HG03571 (cell line): ENCODE data around the gene HAPLN3.
"Not testable (repeated sequence)": the region's sequence is repeated elsewhere in the genome, so short reads cannot be mapped to it uniquely, and the experiment has no call there.

Experiments used
- ATAC-seq: cut with Tn5 transposase; IDR thresholded peaks from one replicate; pipeline ENCODE4 v1.9.1; 2021; ENCODE audit not compliant: unreplicated experiment

Gene HAPLN3, protein sequence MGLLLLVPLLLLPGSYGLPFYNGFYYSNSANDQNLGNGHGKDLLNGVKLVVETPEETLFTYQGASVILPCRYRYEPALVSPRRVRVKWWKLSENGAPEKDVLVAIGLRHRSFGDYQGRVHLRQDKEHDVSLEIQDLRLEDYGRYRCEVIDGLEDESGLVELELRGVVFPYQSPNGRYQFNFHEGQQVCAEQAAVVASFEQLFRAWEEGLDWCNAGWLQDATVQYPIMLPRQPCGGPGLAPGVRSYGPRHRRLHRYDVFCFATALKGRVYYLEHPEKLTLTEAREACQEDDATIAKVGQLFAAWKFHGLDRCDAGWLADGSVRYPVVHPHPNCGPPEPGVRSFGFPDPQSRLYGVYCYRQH

DNA sequence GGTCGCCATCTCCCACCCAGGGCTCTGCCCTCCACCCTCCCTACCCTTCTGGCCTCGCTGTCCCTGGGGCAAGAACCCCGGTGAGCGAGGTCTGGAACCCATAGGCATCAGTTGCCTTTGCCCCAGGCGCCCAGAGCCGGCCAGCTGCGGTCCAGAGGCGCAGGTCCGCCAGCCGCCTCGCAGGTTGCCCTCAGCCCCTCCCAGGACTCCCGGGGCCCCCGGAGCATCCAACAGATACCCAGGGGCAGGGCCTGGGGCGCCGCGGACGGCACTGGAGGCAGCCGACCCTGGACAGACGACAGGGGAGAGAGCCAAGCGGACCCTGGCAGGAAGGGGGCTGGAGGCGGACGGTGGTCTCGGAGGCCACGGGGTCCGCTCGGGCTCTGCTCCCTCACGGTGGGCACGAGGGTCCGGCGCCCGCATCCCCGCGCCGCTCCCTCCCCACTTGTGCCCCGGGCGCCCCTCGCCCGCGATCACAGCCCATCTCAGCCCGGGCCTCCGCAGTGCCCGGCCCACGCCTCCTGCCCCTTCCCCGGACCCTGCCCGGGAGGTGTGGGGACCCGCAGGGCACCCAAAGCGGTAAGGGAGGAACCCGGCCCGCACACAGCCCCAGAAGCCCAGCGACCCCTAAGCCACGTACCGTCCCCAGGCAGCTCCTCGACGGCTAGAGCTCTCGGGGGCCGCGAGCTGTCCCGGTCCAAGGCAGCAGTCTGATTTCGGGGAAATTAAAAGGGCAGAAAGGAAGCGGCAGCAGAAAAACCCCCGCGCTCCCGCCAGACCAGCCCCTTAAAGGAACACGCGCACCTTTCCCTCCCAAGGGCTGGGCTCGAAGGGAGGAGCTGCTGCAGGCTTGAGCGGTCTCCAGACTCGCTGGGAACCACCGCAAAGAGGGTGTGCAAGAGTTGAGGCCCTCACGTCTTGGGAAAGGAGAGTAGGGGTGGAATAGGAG, at the start of gene HAPLN3:
TSS of gene HAPLN3 (minus strand) at position 726 of the 949 bp plus-strand sequence. CDS start 8,246 bp downstream, outside the sequence.
- ATAC-seq = no peak

- ATAC-seq = no peak
Measured at GRCh38 chr15:88940110-88940675, 44.8 kb upstream of the HAPLN3 start.

DNA sequence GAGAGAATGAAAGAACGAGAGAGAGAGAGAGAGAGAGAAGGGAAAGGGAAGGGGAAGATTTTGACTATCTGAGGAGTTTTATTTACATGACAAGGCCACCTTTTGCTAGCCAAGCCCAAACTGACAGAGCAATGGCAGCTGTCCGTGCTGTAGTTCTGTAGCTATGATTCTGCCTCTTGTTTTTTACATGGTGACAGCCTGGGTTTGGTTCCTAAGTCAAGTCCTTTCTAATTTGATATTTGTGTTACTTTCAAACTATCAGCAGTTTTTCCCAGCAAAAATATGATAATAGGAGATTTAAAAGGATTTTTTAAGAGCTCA, 44.1 kb upstream of the HAPLN3 start:
- ATAC-seq = no peak

- no peak for ATAC-seq
Measured at GRCh38 chr15:88938802-88939485, 43.6 kb upstream of the HAPLN3 start.

DNA sequence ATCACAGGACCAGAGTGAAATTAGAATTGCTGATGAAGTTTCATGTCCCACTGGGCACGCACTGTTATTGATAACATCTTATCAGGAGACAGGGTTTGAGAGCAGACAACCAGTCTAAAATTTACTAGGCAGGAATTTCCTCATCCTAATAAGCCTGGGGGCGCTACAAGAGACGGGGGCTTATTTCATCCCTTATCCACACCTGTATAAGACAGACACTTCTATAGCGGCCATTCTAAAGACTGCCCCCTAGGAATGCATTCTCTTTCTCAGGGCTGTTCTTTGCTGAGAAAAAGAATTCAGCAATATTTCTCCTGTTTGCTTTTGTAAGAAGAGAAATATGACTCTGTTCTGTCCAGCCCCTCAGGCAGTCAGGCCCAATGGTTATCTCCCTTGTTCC, 39.1 kb upstream of the HAPLN3 start:
- not testable (repeated sequence) for ATAC-seq

- no peak for ATAC-seq
Measured at GRCh38 chr15:88932875-88933330, 37.6 kb upstream of the HAPLN3 start.

GRCh38 chr15:88932271-88932874, 37.0 kb upstream of the HAPLN3 start:
- ATAC-seq = no peak

GRCh38 chr15:88930579-88930978, 35.2 kb upstream of the HAPLN3 start:
- ATAC-seq = no peak

DNA sequence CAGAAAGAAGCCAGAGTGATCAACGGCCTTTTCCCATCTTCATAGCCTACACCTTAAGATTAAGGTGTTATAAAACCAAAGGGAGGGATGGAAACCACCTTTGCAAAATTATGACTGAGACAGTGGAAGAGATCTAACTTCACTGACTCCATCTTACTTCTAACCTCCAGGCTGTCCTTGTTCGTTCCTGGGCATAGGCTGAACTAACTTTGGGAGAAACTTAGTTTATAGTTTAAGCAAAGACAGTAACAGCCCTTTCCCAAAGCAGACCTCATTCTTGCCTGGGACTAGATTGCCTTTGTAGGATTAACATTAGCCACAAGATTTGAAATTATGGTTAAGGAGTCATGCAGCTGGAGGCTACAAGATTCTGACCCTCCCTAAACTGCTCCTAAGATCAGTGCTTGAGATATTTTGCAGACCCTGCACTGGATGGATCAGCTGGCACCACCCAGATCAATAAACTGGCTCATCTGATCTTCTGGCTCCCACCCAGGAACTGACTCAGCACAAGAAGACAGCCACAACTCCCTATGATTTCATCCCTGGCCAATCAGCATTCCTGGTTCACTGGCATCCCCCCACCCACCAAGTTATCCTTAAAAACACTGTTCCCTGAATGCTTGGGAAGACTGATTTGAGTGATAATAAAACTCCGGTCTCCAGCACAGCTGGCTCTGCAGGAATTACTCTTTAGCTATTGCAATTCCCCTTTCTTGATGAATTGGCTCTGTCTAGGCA, 34.2 kb upstream of the HAPLN3 start:
- not testable (repeated sequence) for ATAC-seq

- ATAC-seq = not testable (repeated sequence)
Measured at GRCh38 chr15:88928192-88928591, 32.8 kb upstream of the HAPLN3 start.

DNA sequence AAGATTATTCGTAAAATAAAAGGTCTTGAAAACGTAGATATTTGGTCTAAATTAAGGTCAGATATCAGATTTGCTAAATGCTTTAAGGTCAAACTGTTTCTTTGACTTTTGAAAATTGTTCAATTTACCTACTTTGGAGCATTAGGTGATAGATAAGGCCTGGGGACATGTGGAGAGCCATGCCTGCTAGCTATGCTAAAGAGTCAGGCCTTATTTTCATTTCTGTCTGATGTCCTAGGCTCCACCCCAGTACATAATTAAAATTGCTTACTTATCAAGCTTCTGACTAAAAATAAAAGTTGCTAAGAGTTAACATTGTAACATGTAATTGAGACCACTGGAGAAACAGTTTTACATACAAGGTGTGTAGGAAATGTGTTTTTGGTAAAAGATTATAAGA, 30.3 kb upstream of the HAPLN3 start:
- ATAC-seq = not testable (repeated sequence)

- ATAC-seq = peak; percentile 54
Measured at GRCh38 chr15:88920892-88921435, 25.6 kb upstream of the HAPLN3 start.

- ATAC-seq = no peak
Measured at GRCh38 chr15:88920186-88920891, 25.0 kb upstream of the HAPLN3 start.

GRCh38 chr15:88918738-88919137, 23.4 kb upstream of the HAPLN3 start:
- ATAC-seq = peak; percentile 46

DNA sequence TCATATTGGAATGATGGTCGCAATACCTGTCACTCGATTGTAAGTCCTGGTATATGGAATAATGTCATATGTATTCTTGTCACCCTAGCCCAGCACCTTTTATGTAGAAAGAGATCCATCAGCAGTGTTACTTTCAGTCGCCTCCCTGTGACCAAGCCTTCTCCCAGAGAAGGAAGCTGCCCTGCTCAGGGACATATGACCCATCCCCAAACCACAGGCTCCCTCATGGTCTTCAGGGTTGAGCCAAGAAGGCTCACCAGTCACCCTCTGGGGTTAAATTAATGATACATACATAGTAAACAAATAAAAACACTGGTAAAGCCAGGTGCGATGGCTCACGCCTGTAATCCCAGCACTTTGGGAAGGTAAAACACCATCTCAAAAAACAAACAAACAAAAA, 22.4 kb upstream of the HAPLN3 start:
- no peak for ATAC-seq

DNA sequence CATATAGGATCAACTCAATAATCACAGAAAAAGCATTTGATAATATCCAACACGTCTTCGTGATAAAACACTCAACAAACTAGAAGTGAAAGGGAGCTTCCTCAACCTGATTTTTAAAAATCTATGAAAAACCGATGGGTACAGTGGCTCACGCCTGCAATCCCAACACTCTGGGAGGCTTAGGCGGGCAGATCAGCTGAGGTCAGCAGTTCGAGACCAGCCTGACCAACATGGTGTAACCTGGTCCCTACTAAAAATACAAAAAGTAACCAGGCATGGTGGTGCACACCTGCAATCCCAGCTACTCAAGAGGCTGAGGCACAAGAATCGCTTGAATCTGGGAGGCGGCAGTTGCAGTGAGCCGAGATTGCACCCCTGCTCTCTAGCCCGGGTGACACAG, 20.0 kb upstream of the HAPLN3 start:
- ATAC-seq = no peak

DNA sequence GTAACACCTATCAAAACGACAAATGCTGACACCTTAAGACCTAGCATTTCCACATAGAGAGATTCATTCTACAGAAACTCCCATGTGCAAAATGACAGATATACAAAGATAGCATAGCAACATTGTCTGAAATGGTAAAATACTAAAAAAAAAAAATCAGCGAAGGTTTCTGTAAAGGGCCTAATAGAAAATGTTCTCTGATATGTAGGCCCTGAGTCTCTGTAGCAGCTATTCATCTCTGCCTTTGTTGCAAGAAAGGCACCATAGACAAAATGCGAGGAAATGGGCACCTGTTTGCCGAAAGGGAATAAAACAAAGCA, 18.5 kb upstream of the HAPLN3 start:
- no peak for ATAC-seq

DNA sequence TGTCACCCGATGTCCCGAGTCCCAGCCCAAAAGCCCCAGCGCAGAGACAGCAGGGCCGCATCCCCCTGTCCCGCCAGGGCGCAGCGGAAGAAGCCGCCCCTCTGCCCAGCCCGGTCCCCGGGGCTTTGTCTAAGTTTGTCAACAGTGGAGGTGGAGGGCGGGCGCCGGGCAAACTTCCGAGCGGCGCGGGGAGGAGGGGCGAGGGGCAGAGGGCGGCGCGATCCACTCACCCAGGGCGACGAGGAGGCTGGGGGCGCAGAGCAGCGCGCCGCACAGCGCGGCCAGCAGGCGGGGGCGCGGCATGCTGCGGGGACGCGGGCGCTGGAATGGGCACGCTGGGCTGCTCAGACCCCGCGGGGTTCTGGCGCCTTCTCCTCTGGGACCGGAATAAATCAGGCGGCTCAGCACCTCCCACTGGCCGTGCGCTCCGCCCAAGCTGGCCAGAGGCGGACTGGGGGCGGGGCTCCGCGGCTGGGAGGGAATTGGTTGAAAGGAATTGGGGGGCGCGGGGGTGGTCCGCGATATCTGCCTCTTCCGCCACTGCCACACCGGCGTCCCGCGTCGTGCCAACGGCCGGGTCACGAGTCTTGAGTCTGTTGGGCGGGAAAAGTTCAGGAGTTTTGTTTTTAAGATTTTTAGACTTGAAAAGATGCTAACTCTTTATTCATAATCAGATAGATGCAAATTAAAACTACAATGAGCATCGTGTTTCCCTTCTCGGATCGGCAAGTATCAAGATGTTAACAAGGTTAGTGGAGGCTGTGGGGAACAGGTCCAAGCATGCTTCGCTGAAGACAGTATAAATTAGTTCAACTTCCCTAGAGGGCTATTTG, 17.9 kb upstream of the HAPLN3 start, which contains the start of gene MFGE8:
TSS of gene MFGE8 (minus strand) at position 363 of the 833 bp plus-strand sequence. CDS start at position 303, 60 bp downstream.
- peak; percentile 72 for ATAC-seq
